GM23338 (cell line): ENCODE results near the gene TNFRSF17. TPM values are rescaled to one million over a fixed set of nuclear protein-coding genes. Genes with fewer than 3 reads are reported as not detected.

ENCODE experiments used
- ATAC-seq: fragments of 200-7000 bp; cut with Tn5 transposase; 3 replicates; pipeline ENCODE4 v1.9.1; 2020
- DNase-seq: peaks from one replicate; pipeline ENCODE4 v3.0.0-alpha.2; 2015; ENCODE audit warnings: low spot score
- H2AFZ ChIP-seq: fragments of 200-600 bp; sonication (generic); 2 replicates; pipeline ENCODE4 v1.8.0; 2016; ENCODE audit warnings: antibody characterized with exemption, mild to moderate bottlenecking, moderate library complexity
- H3F3A ChIP-seq: fragments of 200-600 bp; sonication (generic); replicated peaks from 2 replicates; pipeline ENCODE4 v1.8.0; 2017; ENCODE audit warnings: antibody characterized with exemption, mixed run types, low read depth
- H3K27ac ChIP-seq: fragments of 200-600 bp; sonication (generic); 2 replicates; pipeline ENCODE4 v1.6.1; 2016; ENCODE audit warnings: low read depth
- H3K27me3 ChIP-seq: fragments of 200-600 bp; sonication (generic); 2 replicates; pipeline ENCODE4 v1.8.0; 2016; ENCODE audit warnings: mild to moderate bottlenecking, mixed run types, moderate library complexity; ENCODE audit not compliant: insufficient read depth
- H3K36me3 ChIP-seq: fragments of 200-600 bp; sonication (generic); 2 replicates; pipeline ENCODE4 v1.8.0; 2016; ENCODE audit warnings: mild to moderate bottlenecking; ENCODE audit not compliant: insufficient read depth
- H3K4me1 ChIP-seq: fragments of 200-600 bp; sonication (generic); 2 replicates; pipeline ENCODE4 v1.8.0; 2016; ENCODE audit warnings: mild to moderate bottlenecking, moderate library complexity; ENCODE audit not compliant: insufficient read depth
- H3K4me2 ChIP-seq: fragments of 200-600 bp; sonication (generic); 2 replicates; pipeline ENCODE4 v1.7.1; 2017; ENCODE audit warnings: mixed run types
- H3K4me3 ChIP-seq: fragments of 200-600 bp; sonication (generic); 2 replicates; pipeline ENCODE4 v1.6.1; 2016; ENCODE audit warnings: mixed run types
- H3K79me2 ChIP-seq: fragments of 200-600 bp; sonication (generic); replicated peaks from 2 replicates; pipeline ENCODE4 v1.8.0; 2017; ENCODE audit warnings: mild to moderate bottlenecking; ENCODE audit not compliant: insufficient read depth
- H3K9me2 ChIP-seq: fragments of 200-600 bp; sonication (generic); 2 replicates; pipeline ENCODE4 v1.8.0; 2017; ENCODE audit not compliant: insufficient read depth
- H4K20me1 ChIP-seq: fragments of 200-600 bp; sonication (generic); replicated peaks from 2 replicates; pipeline ENCODE4 v1.8.0; 2017; ENCODE audit warnings: mild to moderate bottlenecking; ENCODE audit not compliant: insufficient read depth
- H3K27ac Mint-ChIP-seq: 2 replicates; pipeline ENCODE4 v1.8.0; 2020; ENCODE audit warnings: inconsistent platforms, mild to moderate bottlenecking, moderate library complexity, mixed read lengths
- H3K27me3 Mint-ChIP-seq: 3 replicates; pipeline ENCODE4 v1.8.0; 2022; ENCODE audit warnings: low read depth, mild to moderate bottlenecking, moderate library complexity, mixed read lengths, inconsistent platforms; ENCODE audit not compliant: insufficient read depth, poor library complexity
- H3K36me3 Mint-ChIP-seq: 3 replicates; pipeline ENCODE4 v1.8.0; 2021; ENCODE audit warnings: low read depth, mild to moderate bottlenecking, inconsistent platforms, moderate library complexity, mixed read lengths
- H3K4me1 Mint-ChIP-seq: 3 replicates; pipeline ENCODE4 v1.8.0; 2020; ENCODE audit warnings: mild to moderate bottlenecking, inconsistent platforms, mixed read lengths
- H3K4me3 Mint-ChIP-seq: 3 replicates; pipeline ENCODE4 v1.8.0; 2021; ENCODE audit warnings: moderate library complexity, mild to moderate bottlenecking, inconsistent platforms, mixed read lengths
- H3K9me3 Mint-ChIP-seq: 3 replicates; pipeline ENCODE4 v1.8.0; 2020; ENCODE audit warnings: moderate library complexity, mild to moderate bottlenecking, inconsistent platforms, mixed read lengths
- CREB1 ChIP-seq: fragments of 250-450 bp; sonication (Bioruptor Pico); IDR thresholded peaks from 2 replicates; pipeline ENCODE4 v1.5.0; 2020; ENCODE audit warnings: low read depth, mild to moderate bottlenecking, moderate library complexity
- EZH2 ChIP-seq: fragments of 200-600 bp; sonication (generic); IDR thresholded peaks from one replicate; pipeline ENCODE4 v1.8.0; 2017; ENCODE audit warnings: antibody characterized with exemption, mild to moderate bottlenecking, low read depth; ENCODE audit not compliant: unreplicated experiment
- NANOG ChIP-seq: IDR thresholded peaks from 2 replicates; pipeline ENCODE4 v1.6.1; 2016; ENCODE audit warnings: antibody characterized with exemption, borderline replicate concordance
- STAT1 ChIP-seq: IDR thresholded peaks from one replicate; pipeline ENCODE4 v1.6.1; 2016; ENCODE audit warnings: antibody characterized with exemption; ENCODE audit not compliant: unreplicated experiment
- ZNF114 ChIP-seq: fragments of 250-450 bp; sonication (Bioruptor Pico); IDR thresholded peaks from 2 replicates; pipeline ENCODE4 v1.5.0; 2020; ENCODE audit warnings: mild to moderate bottlenecking, moderate library complexity
- polyA plus RNA-seq: library from polyadenylated mRNA; unstranded; fragments of >200 nt; fragmentation: Nextera tagmentation; extraction: Ambion mirVana; gene quantifications from 2 replicates; pipeline ENCODE4 v1.2.1, GENCODE V29; 2016
- total RNA-seq: library from RNA; depleted of rRNA; stranded (reverse); fragments of >200 nt; shearing (Covaris generic); gene quantifications from 2 replicates; pipeline ENCODE4 v1.2.3, GENCODE V29; 2014
- TF ChIP-seq, protein P1 (sequence below), 2 experiments: fragments of 200-600 bp in 1 of 2; sonication (generic) in 1 of 2; conservative IDR thresholded peaks; 2 replicates each; pipeline versions ENCODE4 v1.5.1 to v1.6.1; 2016 to 2017; ENCODE audit warnings: antibody characterized with exemption in 2 of 2, low read depth in 2 of 2, mild to moderate bottlenecking in 2 of 2, moderate library complexity in 1 of 2
- TF ChIP-seq, protein P2 (sequence below): IDR thresholded peaks from one replicate; pipeline ENCODE4 v1.6.1; 2018; ENCODE audit warnings: antibody characterized with exemption; ENCODE audit not compliant: unreplicated experiment

The TNFRSF17 gene
- total and polyA plus RNA-seq, 2 experiments from 2014 or later = not detected

DNA sequence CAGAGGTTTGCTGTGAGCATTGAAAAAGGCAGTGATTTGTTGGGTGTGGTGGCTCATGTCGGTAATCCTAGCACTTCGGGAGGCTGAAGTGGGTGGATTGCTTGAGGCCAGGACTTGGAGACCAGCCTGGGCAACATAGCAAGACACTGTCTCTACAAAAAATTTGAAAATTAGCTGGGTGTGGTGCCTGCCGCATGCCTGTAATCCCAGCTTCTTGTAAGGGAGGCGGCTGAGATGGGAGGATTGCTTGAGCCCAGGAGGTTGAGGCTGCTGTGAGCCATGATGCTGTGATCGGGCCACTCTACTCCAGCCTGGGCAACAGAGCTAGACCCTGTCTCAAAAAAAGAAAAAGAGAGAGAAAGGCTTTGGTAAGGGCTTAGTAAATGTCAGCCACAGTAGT lies 16.2 kb upstream of the TNFRSF17 start:
- no peaks in the 10 kb centered on the region for H3F3A ChIP-seq
- DNase-seq = no peak
- ATAC-seq = no peak
- no peak overlapping the region for H3K4me3 ChIP-seq
- H3K4me1 ChIP-seq = 0 out of 2 replicates have a peak, but pooled peaks cover 6% of the 10 kb centered on the region
- no peak overlapping the region for H3K4me2 ChIP-seq
- H3K27ac ChIP-seq = no peak overlapping the region
- no peaks in the 10 kb centered on the region for H3K79me2 ChIP-seq
- H3K27me3 ChIP-seq = no peaks in the 10 kb centered on the region
- H4K20me1 ChIP-seq = no peaks in the 10 kb centered on the region
- H2AFZ ChIP-seq = no peak overlapping the region; the same call in 1 of the 2 replicates
- H3K9me3 Mint-ChIP-seq = no peaks in the 10 kb centered on the region
- H3K27ac Mint-ChIP-seq = no peak overlapping the region
- H3K9me2 ChIP-seq = no peaks in the 10 kb centered on the region
- H3K4me3 Mint-ChIP-seq = no peak overlapping the region
- no peaks in the 10 kb centered on the region for H3K36me3 Mint-ChIP-seq
- H3K27me3 Mint-ChIP-seq = peaks cover 7% of the 10 kb centered on the region
- H3K36me3 ChIP-seq = no peaks in the 10 kb centered on the region
- H3K4me1 Mint-ChIP-seq = peaks cover 6% of the 10 kb centered on the region; the same call in 2 of the 3 replicates
- no peak for TF ChIP-seq CREB1
- TF ChIP-seq EZH2 = no peak
- TF ChIP-seq ZNF114 (CRISPR knock-in tag) = no peak
- TF ChIP-seq STAT1 = no peak
- no peak for TF ChIP-seq NANOG

DNA sequence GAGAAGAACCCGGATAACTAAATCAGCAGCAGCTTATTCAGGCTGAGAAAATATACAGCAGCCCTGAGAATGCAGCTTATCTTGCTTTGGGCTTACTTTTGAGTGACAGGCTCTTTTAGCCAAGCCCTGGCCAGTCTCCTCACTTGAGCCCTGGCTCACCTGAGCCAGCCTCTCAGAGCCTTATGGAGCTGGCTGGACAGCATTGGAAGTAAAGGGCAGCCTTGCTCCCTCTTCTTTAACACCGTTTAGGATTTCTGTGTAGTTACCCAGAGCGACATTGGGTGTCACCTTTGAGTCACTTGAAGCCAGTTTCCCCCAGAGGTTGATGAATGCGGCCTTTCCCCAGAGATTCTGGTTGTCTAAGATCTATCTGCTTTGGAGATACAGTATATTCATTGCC lies 15.5 kb upstream of the TNFRSF17 start:
- H3K27me3 ChIP-seq = no peaks in the 10 kb centered on the region
- Mint-ChIP-seq H3K9me3 (no peaks in the 10 kb centered on the region), H3K36me3 (no peaks in the 10 kb centered on the region), H3K4me3 (no peak overlapping the region), H3K27me3 (peaks cover 8% of the 10 kb centered on the region), H3K4me1 (peaks cover 6% of the 10 kb centered on the region; the same call in 2 of the 3 replicates), H3K27ac (no peak overlapping the region)
- DNase-seq = peak; percentile 84
- H3K36me3 ChIP-seq = no peaks in the 10 kb centered on the region
- 0 out of 2 replicates have a peak, but pooled peaks cover 6% of the 10 kb centered on the region for H3K4me1 ChIP-seq
- H3K27ac ChIP-seq = no peak overlapping the region
- H3F3A ChIP-seq = no peaks in the 10 kb centered on the region
- no peak overlapping the region for H3K4me2 ChIP-seq
- TF ChIP-seq, protein P1, sequence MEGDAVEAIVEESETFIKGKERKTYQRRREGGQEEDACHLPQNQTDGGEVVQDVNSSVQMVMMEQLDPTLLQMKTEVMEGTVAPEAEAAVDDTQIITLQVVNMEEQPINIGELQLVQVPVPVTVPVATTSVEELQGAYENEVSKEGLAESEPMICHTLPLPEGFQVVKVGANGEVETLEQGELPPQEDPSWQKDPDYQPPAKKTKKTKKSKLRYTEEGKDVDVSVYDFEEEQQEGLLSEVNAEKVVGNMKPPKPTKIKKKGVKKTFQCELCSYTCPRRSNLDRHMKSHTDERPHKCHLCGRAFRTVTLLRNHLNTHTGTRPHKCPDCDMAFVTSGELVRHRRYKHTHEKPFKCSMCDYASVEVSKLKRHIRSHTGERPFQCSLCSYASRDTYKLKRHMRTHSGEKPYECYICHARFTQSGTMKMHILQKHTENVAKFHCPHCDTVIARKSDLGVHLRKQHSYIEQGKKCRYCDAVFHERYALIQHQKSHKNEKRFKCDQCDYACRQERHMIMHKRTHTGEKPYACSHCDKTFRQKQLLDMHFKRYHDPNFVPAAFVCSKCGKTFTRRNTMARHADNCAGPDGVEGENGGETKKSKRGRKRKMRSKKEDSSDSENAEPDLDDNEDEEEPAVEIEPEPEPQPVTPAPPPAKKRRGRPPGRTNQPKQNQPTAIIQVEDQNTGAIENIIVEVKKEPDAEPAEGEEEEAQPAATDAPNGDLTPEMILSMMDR (conservative IDR thresholded peaks at IDR 0.05; ENCODE audit: low read depth in 2 of 2) = peak; percentile 60 to 74
- TF ChIP-seq, protein P2, sequence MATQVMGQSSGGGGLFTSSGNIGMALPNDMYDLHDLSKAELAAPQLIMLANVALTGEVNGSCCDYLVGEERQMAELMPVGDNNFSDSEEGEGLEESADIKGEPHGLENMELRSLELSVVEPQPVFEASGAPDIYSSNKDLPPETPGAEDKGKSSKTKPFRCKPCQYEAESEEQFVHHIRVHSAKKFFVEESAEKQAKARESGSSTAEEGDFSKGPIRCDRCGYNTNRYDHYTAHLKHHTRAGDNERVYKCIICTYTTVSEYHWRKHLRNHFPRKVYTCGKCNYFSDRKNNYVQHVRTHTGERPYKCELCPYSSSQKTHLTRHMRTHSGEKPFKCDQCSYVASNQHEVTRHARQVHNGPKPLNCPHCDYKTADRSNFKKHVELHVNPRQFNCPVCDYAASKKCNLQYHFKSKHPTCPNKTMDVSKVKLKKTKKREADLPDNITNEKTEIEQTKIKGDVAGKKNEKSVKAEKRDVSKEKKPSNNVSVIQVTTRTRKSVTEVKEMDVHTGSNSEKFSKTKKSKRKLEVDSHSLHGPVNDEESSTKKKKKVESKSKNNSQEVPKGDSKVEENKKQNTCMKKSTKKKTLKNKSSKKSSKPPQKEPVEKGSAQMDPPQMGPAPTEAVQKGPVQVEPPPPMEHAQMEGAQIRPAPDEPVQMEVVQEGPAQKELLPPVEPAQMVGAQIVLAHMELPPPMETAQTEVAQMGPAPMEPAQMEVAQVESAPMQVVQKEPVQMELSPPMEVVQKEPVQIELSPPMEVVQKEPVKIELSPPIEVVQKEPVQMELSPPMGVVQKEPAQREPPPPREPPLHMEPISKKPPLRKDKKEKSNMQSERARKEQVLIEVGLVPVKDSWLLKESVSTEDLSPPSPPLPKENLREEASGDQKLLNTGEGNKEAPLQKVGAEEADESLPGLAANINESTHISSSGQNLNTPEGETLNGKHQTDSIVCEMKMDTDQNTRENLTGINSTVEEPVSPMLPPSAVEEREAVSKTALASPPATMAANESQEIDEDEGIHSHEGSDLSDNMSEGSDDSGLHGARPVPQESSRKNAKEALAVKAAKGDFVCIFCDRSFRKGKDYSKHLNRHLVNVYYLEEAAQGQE = no peak
- H2AFZ ChIP-seq = peak overlapping the region; percentile 80
- peak; percentile 99 for ATAC-seq
- no peaks in the 10 kb centered on the region for H3K9me2 ChIP-seq
- H4K20me1 ChIP-seq = no peaks in the 10 kb centered on the region
- H3K4me3 ChIP-seq = no peak overlapping the region
- no peaks in the 10 kb centered on the region for H3K79me2 ChIP-seq
